ENCODE results near the gene SERTAD1. TPM values are rescaled to one million over a fixed set of nuclear protein-coding genes. Genes with fewer than 3 reads are reported as not detected.

SERTAD1 gene
- total RNA-seq, 2 experiments from 2014 or later, result 26.4 to 26.5 TPM

- no peak overlapping the region for H3K4me3 ChIP-seq (ENCODE audit: low read length)
- H3K36me3 ChIP-seq (ENCODE audit: insufficient read depth, low read length), result peaks cover 9% of the 10 kb centered on the region
- Mint-ChIP-seq H3K4me3 (peak overlapping the region; percentile 42), H3K36me3 (ENCODE audit: low read depth) (peaks cover 6% of the 10 kb centered on the region), H3K4me1 (ENCODE audit: low read depth) (peaks cover 24% of the 10 kb centered on the region), H3K27ac (no peak overlapping the region), H3K27me3 (peaks cover 4% of the 10 kb centered on the region), H3K9me3 (no peaks in the 10 kb centered on the region)
- no peaks in the 10 kb centered on the region for H3K27me3 ChIP-seq (ENCODE audit: control insufficient read depth in 1 of 2, insufficient read depth in 2 of 2, low read length in 2 of 2)
- CTCF ChIA-PET, result interaction anchor here (1.9 kb wide), 1 partner anchor 46 kb away, joined by 4 read pairs; no protein-coding TSS in a partner anchor
- peaks cover 34% of the 10 kb centered on the region for H3K4me1 ChIP-seq (ENCODE audit: insufficient read depth, low read length)
- H3K9me3 ChIP-seq (ENCODE audit: control insufficient read depth in 1 of 2, insufficient read depth in 1 of 2, low read length in 2 of 2), result no peaks in the 10 kb centered on the region
- intact Hi-C loops (cut with DNase I, micrococcal nuclease), result no loop called here
- ATAC-seq (ENCODE audit: poor library complexity), result no peak
- POLR2A ChIA-PET, result no interaction called here
- TF ChIP-seq, protein P1, sequence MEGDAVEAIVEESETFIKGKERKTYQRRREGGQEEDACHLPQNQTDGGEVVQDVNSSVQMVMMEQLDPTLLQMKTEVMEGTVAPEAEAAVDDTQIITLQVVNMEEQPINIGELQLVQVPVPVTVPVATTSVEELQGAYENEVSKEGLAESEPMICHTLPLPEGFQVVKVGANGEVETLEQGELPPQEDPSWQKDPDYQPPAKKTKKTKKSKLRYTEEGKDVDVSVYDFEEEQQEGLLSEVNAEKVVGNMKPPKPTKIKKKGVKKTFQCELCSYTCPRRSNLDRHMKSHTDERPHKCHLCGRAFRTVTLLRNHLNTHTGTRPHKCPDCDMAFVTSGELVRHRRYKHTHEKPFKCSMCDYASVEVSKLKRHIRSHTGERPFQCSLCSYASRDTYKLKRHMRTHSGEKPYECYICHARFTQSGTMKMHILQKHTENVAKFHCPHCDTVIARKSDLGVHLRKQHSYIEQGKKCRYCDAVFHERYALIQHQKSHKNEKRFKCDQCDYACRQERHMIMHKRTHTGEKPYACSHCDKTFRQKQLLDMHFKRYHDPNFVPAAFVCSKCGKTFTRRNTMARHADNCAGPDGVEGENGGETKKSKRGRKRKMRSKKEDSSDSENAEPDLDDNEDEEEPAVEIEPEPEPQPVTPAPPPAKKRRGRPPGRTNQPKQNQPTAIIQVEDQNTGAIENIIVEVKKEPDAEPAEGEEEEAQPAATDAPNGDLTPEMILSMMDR (IDR thresholded peaks at IDR 0.05), result no peak
- DNase-seq, result no peak
- no peak overlapping the region for H3K27ac ChIP-seq (ENCODE audit: low read depth in 1 of 2, low read length in 2 of 2)
These were observed 7.8 kb downstream of the SERTAD1 start for GRCh38 chr19:40418040-40418439.

DNA sequence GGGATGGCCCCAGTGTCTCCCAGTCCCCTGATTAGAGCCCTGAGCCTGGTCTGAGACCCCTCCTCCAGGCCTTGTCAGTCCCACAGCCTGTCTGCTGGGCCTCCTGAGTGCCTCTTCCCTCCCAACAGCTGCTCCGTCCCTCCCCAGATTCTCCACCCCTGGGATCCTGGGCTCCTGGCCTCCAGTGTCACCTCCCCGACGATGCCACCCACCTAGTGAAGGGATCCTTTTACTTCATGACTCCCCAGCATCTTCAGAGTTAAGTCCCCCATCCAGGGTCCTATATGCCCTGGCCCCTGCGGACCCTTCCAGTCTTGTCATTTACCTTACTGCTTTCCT, 8.2 kb downstream of the SERTAD1 start:
- DNase-seq, result no peak
- peaks cover 6% of the 10 kb centered on the region for H3K36me3 Mint-ChIP-seq (ENCODE audit: low read depth)
- H3K9me3 Mint-ChIP-seq, result no peaks in the 10 kb centered on the region
- CTCF ChIA-PET, result interaction anchor here (1.9 kb wide), 1 partner anchor 47 kb away, joined by 4 read pairs; no protein-coding TSS in a partner anchor
- no peak for ATAC-seq (ENCODE audit: poor library complexity)
- no peak overlapping the region for H3K4me3 ChIP-seq (ENCODE audit: low read length)
- TF ChIP-seq, protein P1 (IDR thresholded peaks at IDR 0.05), result no peak
- POLR2A ChIA-PET, result no interaction called here
- peaks cover 22% of the 10 kb centered on the region for H3K4me1 Mint-ChIP-seq (ENCODE audit: low read depth)
- intact Hi-C loops (cut with DNase I, micrococcal nuclease), result no loop called here
- H3K9me3 ChIP-seq (ENCODE audit: control insufficient read depth in 1 of 2, insufficient read depth in 1 of 2, low read length in 2 of 2), result no peaks in the 10 kb centered on the region
- no peaks in the 10 kb centered on the region for H3K27me3 ChIP-seq (ENCODE audit: control insufficient read depth in 1 of 2, insufficient read depth in 2 of 2, low read length in 2 of 2)
- H3K36me3 ChIP-seq (ENCODE audit: insufficient read depth, low read length), result peaks cover 4% of the 10 kb centered on the region
- H3K4me1 ChIP-seq (ENCODE audit: insufficient read depth, low read length), result peaks cover 30% of the 10 kb centered on the region
- H3K27ac ChIP-seq (ENCODE audit: low read depth in 1 of 2, low read length in 2 of 2), result no peak overlapping the region
- H3K4me3 Mint-ChIP-seq, result peak overlapping the region; percentile 42
- no peak overlapping the region for H3K27ac Mint-ChIP-seq
- peaks cover 4% of the 10 kb centered on the region for H3K27me3 Mint-ChIP-seq

- Mint-ChIP-seq H3K27me3 (peaks cover 4% of the 10 kb centered on the region), H3K9me3 (no peaks in the 10 kb centered on the region), H3K27ac (no peak overlapping the region), H3K36me3 (ENCODE audit: low read depth) (peaks cover under 1% of the 10 kb centered on the region), H3K4me3 (peak overlapping the region; percentile 30), H3K4me1 (ENCODE audit: low read depth) (peaks cover 17% of the 10 kb centered on the region)
- no peak overlapping the region for H3K27ac ChIP-seq (ENCODE audit: low read depth in 1 of 2, low read length in 2 of 2)
- ChIA-PET POLR2A (interaction anchor here (0.7 kb wide), 1 partner anchor 359 kb away, joined by 3 read pairs; no protein-coding TSS in a partner anchor), CTCF (interaction anchor here (1.9 kb wide), 1 partner anchor 47 kb away, joined by 4 read pairs; no protein-coding TSS in a partner anchor)
- DNase-seq, result no peak
- intact Hi-C loops (cut with DNase I, micrococcal nuclease), result no loop called here
- H3K4me3 ChIP-seq (ENCODE audit: low read length), result no peak overlapping the region
- no peak for ATAC-seq (ENCODE audit: poor library complexity)
- no peaks in the 10 kb centered on the region for H3K9me3 ChIP-seq (ENCODE audit: control insufficient read depth in 1 of 2, insufficient read depth in 1 of 2, low read length in 2 of 2)
- TF ChIP-seq, protein P1 (IDR thresholded peaks at IDR 0.05), result no peak
- H3K36me3 ChIP-seq (ENCODE audit: insufficient read depth, low read length), result no peaks in the 10 kb centered on the region
- H3K27me3 ChIP-seq (ENCODE audit: control insufficient read depth in 1 of 2, insufficient read depth in 2 of 2, low read length in 2 of 2), result no peaks in the 10 kb centered on the region
- peaks cover 25% of the 10 kb centered on the region for H3K4me1 ChIP-seq (ENCODE audit: insufficient read depth, low read length)
These were observed 8.7 kb downstream of the SERTAD1 start for GRCh38 chr19:40416918-40417642.

Measured in CD4-positive, alpha-beta T cell (primary cell).